Ascending aorta (tissue), 2 donors: ENCODE measurements around the gene PRODH2. TPM values are rescaled to one million over a fixed set of nuclear protein-coding genes. Genes with fewer than 3 reads are reported as not detected.
"Not testable (repeated sequence)": the region's sequence is repeated elsewhere in the genome, so short reads cannot be mapped to it uniquely, and the experiment has no call there.

Source experiments
- DNase-seq, 2 donors: peaks; one replicate each; pipeline ENCODE4 v3.0.0-alpha.2; 2019; ENCODE audit warnings: low spot score in 2 of 2
- H3K27ac ChIP-seq, 2 donors: fragments of 200-600 bp; sonication (generic); one replicate each; pipeline ENCODE4 v1.5.1; 2016 to 2017; ENCODE audit warnings: mild to moderate bottlenecking in 1 of 2
- H3K27me3 ChIP-seq: fragments of 200-600 bp; sonication (generic); one replicate; pipeline ENCODE4 v1.5.1; 2017
- H3K36me3 ChIP-seq, 2 donors: fragments of 200-600 bp; sonication (generic); one replicate each; pipeline ENCODE4 v1.5.1; 2016
- H3K4me1 ChIP-seq, 2 donors: fragments of 200-600 bp; sonication (generic); one replicate each; pipeline ENCODE4 v1.5.1; 2016 to 2017; ENCODE audit warnings: mild to moderate bottlenecking in 1 of 2
- H3K4me3 ChIP-seq, 2 donors: fragments of 200-600 bp; sonication (generic); one replicate each; pipeline ENCODE4 v1.5.1; 2016 to 2017; ENCODE audit warnings: mild to moderate bottlenecking in 1 of 2
- H3K9me3 ChIP-seq, 2 donors: fragments of 200-600 bp; sonication (generic); one replicate each; pipeline ENCODE4 v1.5.1; 2016
- CTCF ChIP-seq, 3 experiments: fragments of 200-600 bp in 2 of 3; fragments of 450-650 bp in 1 of 3; sonication (generic) in 2 of 3; IDR thresholded peaks; one replicate each; pipeline ENCODE4 v1.5.1; 2016 to 2019; ENCODE audit warnings: antibody characterized with exemption in 3 of 3, mild to moderate bottlenecking in 1 of 3, moderate library complexity in 1 of 3
- intact Hi-C: fragments of 100-400 bp; cut with DNase I; formaldehyde crosslinking; loops from one replicate; pipeline ENCODE4 v1.15.1; 2023
- total RNA-seq: library from RNA; depleted of rRNA; stranded (reverse); fragments of >200 nt; gene quantifications from one replicate; pipeline ENCODE4 v1.1.0, GENCODE V29; 2016

The PRODH2 gene
- total RNA-seq, 1 donor from 2014 or later = not detected

DNA sequence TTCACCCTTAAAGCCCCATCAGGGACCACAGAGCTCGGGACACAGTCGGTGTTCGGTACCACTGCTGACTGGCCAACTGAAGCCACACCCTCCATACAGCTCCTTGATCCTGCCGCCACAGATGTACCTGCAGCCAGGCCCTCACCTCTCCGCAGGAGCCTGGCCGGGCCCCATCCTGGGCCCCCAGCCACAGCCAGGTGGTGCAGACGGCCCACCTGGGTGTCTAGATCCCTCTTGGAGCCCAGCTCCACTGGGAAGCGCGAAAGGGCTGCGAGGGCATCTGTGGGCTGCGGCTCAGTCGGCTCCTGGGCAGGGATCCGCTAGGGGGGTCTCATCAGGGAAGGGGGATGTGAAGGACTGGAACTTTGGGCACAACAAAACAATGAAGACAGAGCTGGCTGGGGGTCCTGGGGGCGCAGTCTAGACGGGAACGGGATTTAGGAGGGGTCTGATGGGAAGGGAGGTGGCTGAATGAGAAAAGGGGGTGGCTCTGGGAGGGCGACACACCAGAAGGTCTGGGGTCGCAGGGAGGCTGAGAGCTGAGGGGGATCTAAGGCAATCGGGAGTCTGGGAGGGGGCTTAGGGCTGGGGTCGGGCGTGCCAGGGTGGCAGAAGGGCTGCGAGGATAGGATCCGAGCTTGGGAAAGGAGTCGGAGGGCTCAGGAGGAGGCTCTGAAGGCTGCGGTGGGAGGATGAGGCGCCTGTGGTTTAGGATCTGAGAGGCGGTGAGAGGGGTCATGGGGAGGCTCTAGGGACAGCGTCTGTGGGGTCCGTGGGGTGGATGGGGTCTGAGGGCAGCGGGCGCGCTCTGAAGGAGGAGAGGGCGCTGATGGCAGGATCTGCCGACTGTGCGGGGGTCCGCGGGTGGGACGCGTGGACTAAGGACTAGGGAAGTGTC is 15.8 kb downstream of the PRODH2 start:
- TF ChIP-seq CTCF (IDR thresholded peaks at IDR 0.05) = no peak
- Histone ChIP-seq H3K27ac (no peak overlapping the region), H3K36me3 (no peaks in the 10 kb centered on the region), H3K4me1 (no peaks in the 10 kb centered on the region), H3K4me3 (no peak overlapping the region), H3K27me3 (no peaks in the 10 kb centered on the region), H3K9me3 (no peaks in the 10 kb centered on the region)
- intact Hi-C loops = no loop called here
- no peak for DNase-seq

GRCh38 chr19:35795564-35795963 is 17.1 kb downstream of the PRODH2 start:
- H3K36me3 ChIP-seq, H3K9me3 ChIP-seq, H3K4me3 ChIP-seq, H3K4me1 ChIP-seq, H3K27ac ChIP-seq, H3K27me3 ChIP-seq, intact Hi-C loops, DNase-seq: not testable (repeated sequence)

DNA sequence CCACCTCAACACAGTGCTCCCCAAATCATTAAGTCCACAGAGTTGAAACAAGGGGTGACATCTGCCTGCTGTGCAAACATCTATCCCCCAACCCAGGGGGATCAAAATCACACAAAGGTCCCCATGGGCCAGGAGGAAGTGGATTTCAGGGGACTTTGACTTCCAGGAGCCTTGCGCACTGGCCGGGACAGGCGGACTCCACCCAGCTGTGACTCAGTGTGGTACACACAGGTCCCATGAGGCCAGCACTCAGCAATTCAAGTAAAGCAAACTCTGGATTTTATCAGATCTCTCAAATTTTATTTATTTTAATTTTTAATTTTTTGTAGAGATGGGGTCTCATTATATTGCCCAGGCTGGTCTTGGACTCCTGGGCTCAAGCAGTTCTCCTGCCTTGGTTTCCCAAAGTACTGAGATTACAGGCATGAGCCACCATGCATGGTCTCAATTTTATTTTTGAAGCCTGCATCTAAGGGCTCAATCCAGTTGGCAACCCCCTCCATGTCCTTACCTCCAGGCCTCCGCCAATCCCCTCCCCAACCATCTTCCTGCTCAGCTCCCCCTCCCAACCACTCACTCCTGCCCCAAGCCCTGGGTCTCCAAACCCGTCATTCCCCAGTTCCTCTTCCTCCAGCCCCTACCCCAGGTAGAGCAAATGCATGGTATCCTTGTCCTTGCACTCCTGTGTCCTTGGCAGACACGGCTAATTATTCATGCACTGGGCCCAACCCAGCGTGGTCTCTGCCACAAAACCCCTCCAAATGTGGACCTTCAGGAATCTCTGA is 19.1 kb downstream of the PRODH2 start:
- no peaks in the 10 kb centered on the region for H3K4me1 ChIP-seq
- intact Hi-C loops = no loop called here
- no peaks in the 10 kb centered on the region for H3K36me3 ChIP-seq
- TF ChIP-seq CTCF (IDR thresholded peaks at IDR 0.05) = no peak
- no peak overlapping the region for H3K27ac ChIP-seq
- no peaks in the 10 kb centered on the region for H3K27me3 ChIP-seq
- H3K4me3 ChIP-seq = no peak overlapping the region
- DNase-seq = no peak
- H3K9me3 ChIP-seq = no peaks in the 10 kb centered on the region

- no peaks in the 10 kb centered on the region for H3K4me1 ChIP-seq
- no peak for TF ChIP-seq CTCF (IDR thresholded peaks at IDR 0.05)
- no peak overlapping the region for H3K27ac ChIP-seq
- H3K27me3 ChIP-seq = no peaks in the 10 kb centered on the region
- H3K9me3 ChIP-seq = no peaks in the 10 kb centered on the region
- H3K36me3 ChIP-seq = no peaks in the 10 kb centered on the region
- H3K4me3 ChIP-seq = no peak overlapping the region
- intact Hi-C loops = no loop called here
- no peak for DNase-seq
Measured at GRCh38 chr19:35792888-35793287, 19.8 kb downstream of the PRODH2 start.

- intact Hi-C loops = no loop called here
Measured at GRCh38 chr19:35792312-35792711, 20.3 kb downstream of the PRODH2 start.

More at GRCh38 chr19:35792312-35792711, 20.3 kb downstream of the PRODH2 start:
- no peak for DNase-seq
- Histone ChIP-seq H3K36me3 (peaks cover 0 to under 1% of the 10 kb centered on the region in 2 donors), H3K4me3 (no peak overlapping the region), H3K27me3 (no peaks in the 10 kb centered on the region), H3K27ac (no peak overlapping the region), H3K9me3 (no peaks in the 10 kb centered on the region), H3K4me1 (no peaks in the 10 kb centered on the region)
- TF ChIP-seq CTCF (IDR thresholded peaks at IDR 0.05) = no peak
